Measurements from ENCODE around the gene NPSR1. TPM values are rescaled to one million over a fixed set of nuclear protein-coding genes. Genes with fewer than 3 reads are reported as not detected.

Gene NPSR1
- total and polyA plus RNA-seq, 9 of the 15 experiments (the other 6 are each of a cell fraction or from before 2014, with no cell fraction given): not detected

GRCh38 chr7:34727464-34727995 is 69.5 kb downstream of the NPSR1 start:
- WGBS (ENCODE audit: insufficient coverage, low coverage, missing lambda C conversion rate): 0% methylated on average over 2 of the region's 2 CpGs

GRCh38 chr7:34728156-34728555 is 70.1 kb downstream of the NPSR1 start:
- Histone ChIP-seq H3K4me3 (no peak overlapping the region), H3K36me3 (ENCODE audit: control insufficient read depth, insufficient read depth, low read length) (no peaks in the 10 kb centered on the region), H2AFZ (ENCODE audit: low read depth, low read length) (no peak overlapping the region), H3K9ac (ENCODE audit: insufficient read depth in 1 of 2, low read depth in 2 of 2, low read length in 2 of 2) (no peak overlapping the region), H3K27ac (ENCODE audit: extremely low read depth, low read depth, low read length) (no peak overlapping the region), H3K4me2 (ENCODE audit: insufficient read depth, low read length) (no peak overlapping the region), H3K9me3 (replicated peaks; ENCODE audit: control insufficient read depth, insufficient read depth, low read depth, low read length) (no peaks in the 10 kb centered on the region), H3K27me3 (ENCODE audit: control insufficient read depth in 2 of 2, insufficient read depth in 2 of 2, low read length in 2 of 2) (no peaks in the 10 kb centered on the region), H3K9me1 (ENCODE audit: control insufficient read depth, insufficient read depth, low read length) (no peaks in the 10 kb centered on the region), H3K4me1 (replicated peaks in 1 of 2; ENCODE audit: control insufficient read depth in 2 of 2, insufficient read depth in 2 of 2, low read length in 2 of 2) (no peaks in the 10 kb centered on the region), H3K79me2 (ENCODE audit: control insufficient read depth, insufficient read depth, low read length) (no peaks in the 10 kb centered on the region), H4K20me1 (replicated peaks; ENCODE audit: control insufficient read depth, insufficient read depth, low read length) (no peaks in the 10 kb centered on the region)
- TF ChIP-seq PRPF4 (IDR thresholded peaks at IDR 0.05; ENCODE audit: insufficient read depth, low read depth, low read length, poor library complexity, severe bottlenecking): no peak
- no peak for ATAC-seq
- in situ Hi-C loops (cut with MboI): no loop called here
- ChIA-PET POLR2A (interaction anchor here (0.8 kb wide), 1 partner anchor 51 kb away, joined by 3 read pairs; no protein-coding TSS in a partner anchor), CTCF (ENCODE audit: low intra/inter-chr PET ratio) (no interaction called here)
- FAIRE-seq: no peak
- intact Hi-C loops (cut with micrococcal nuclease): no loop called here
- 2% methylated on average over 7 of the region's 7 CpGs for WGBS (ENCODE audit: insufficient coverage, low coverage, missing lambda C conversion rate)
- BruUV-seq (replicated peaks): no TSS peak
- no peak for DNase-seq (ENCODE audit: extremely low read depth in 1 of 4, low spot score in 3 of 4)

More at GRCh38 chr7:34727464-34727995, 69.5 kb downstream of the NPSR1 start:
- Histone ChIP-seq H3K4me3 (no peak overlapping the region), H3K36me3 (ENCODE audit: control insufficient read depth, insufficient read depth, low read length) (no peaks in the 10 kb centered on the region), H2AFZ (ENCODE audit: low read depth, low read length) (no peak overlapping the region), H3K4me2 (ENCODE audit: insufficient read depth, low read length) (no peak overlapping the region), H3K79me2 (ENCODE audit: control insufficient read depth, insufficient read depth, low read length) (no peaks in the 10 kb centered on the region), H3K4me1 (replicated peaks in 1 of 2; ENCODE audit: control insufficient read depth in 2 of 2, insufficient read depth in 2 of 2, low read length in 2 of 2) (no peaks in the 10 kb centered on the region), H3K9ac (ENCODE audit: insufficient read depth in 1 of 2, low read depth in 2 of 2, low read length in 2 of 2) (no peak overlapping the region), H3K27me3 (ENCODE audit: control insufficient read depth in 2 of 2, insufficient read depth in 2 of 2, low read length in 2 of 2) (no peaks in the 10 kb centered on the region), H3K27ac (ENCODE audit: extremely low read depth, low read depth, low read length) (no peak overlapping the region), H3K9me3 (replicated peaks; ENCODE audit: control insufficient read depth, insufficient read depth, low read depth, low read length) (no peaks in the 10 kb centered on the region), H4K20me1 (replicated peaks; ENCODE audit: control insufficient read depth, insufficient read depth, low read length) (no peaks in the 10 kb centered on the region), H3K9me1 (ENCODE audit: control insufficient read depth, insufficient read depth, low read length) (no peaks in the 10 kb centered on the region)
- intact Hi-C loops (cut with micrococcal nuclease): no loop called here
- TF ChIP-seq SNAPC5 (CRISPR knock-in tag; IDR thresholded peaks at IDR 0.05): no peak
- FAIRE-seq (no peak), DNase-seq (ENCODE audit: extremely low read depth in 1 of 4, low spot score in 3 of 4) (no peak), ATAC-seq (no peak)
- CTCF ChIA-PET (ENCODE audit: low intra/inter-chr PET ratio): interaction anchor here (0.7 kb wide), 1 partner anchor 416 kb away, joined by 3 read pairs; no protein-coding TSS in a partner anchor
- no TSS peak for BruUV-seq (replicated peaks)
- in situ Hi-C loops (cut with MboI): no loop called here
- POLR2A ChIA-PET: no interaction called here

Measured in K562 (cell line).